ENCODE results near the gene TRIM26.

DNA sequence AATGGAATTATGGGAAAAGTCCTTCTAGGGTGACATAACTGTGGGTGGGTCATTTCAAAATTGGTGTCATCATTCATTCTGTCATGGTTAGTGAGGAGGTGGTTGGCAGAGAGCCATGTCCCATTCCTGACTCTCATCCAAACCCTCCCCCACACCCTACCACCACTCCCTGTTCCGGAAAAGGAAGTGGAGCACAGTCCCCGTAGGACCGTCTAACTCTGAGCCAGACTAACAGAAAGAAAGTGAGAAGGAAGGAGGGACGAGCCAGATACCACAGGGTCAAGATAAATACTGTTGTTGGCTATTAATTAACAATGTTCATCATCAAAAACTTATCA is 57.0 kb downstream of the TRIM26 start:
- TF ChIP-seq, protein P1, sequence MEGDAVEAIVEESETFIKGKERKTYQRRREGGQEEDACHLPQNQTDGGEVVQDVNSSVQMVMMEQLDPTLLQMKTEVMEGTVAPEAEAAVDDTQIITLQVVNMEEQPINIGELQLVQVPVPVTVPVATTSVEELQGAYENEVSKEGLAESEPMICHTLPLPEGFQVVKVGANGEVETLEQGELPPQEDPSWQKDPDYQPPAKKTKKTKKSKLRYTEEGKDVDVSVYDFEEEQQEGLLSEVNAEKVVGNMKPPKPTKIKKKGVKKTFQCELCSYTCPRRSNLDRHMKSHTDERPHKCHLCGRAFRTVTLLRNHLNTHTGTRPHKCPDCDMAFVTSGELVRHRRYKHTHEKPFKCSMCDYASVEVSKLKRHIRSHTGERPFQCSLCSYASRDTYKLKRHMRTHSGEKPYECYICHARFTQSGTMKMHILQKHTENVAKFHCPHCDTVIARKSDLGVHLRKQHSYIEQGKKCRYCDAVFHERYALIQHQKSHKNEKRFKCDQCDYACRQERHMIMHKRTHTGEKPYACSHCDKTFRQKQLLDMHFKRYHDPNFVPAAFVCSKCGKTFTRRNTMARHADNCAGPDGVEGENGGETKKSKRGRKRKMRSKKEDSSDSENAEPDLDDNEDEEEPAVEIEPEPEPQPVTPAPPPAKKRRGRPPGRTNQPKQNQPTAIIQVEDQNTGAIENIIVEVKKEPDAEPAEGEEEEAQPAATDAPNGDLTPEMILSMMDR (IDR thresholded peaks at IDR 0.05) = no peak
- TF ChIP-seq POLR2A (IDR thresholded peaks at IDR 0.05) (no peak), POLR2AphosphoS5 (IDR thresholded peaks at IDR 0.05) (peak; percentile 10 to 58 (median 48))

Measured in transverse colon (tissue), 4 donors.